ENCODE measurements around the gene PLAAT3. TPM values are rescaled to one million over a fixed set of nuclear protein-coding genes. Genes with fewer than 3 reads are reported as not detected.

PLAAT3 gene
- total and polyA plus RNA-seq, 4 donors: 13.4 to 90.1 (median 54.3) TPM

GRCh38 chr11:63556404-63557013, 57.7 kb downstream of the PLAAT3 start:
- TF ChIP-seq MAX (IDR thresholded peaks at IDR 0.05) (no peak), TAF1 (conservative IDR thresholded peaks at IDR 0.05) (no peak), CTCF (IDR thresholded peaks at IDR 0.05; ENCODE audit: low read depth, low read length, missing input control) (no peak), SP1 (IDR thresholded peaks at IDR 0.05) (no peak), RXRA (IDR thresholded peaks at IDR 0.05) (no peak), YY1 (IDR thresholded peaks at IDR 0.05) (no peak), EGR1 (IDR thresholded peaks at IDR 0.05; ENCODE audit: low read depth in 2 of 2) (no peak), HNF4G (IDR thresholded peaks at IDR 0.05) (no peak), ATF3 (IDR thresholded peaks at IDR 0.05) (no peak), REST (IDR thresholded peaks at IDR 0.05) (no peak), JUND (IDR thresholded peaks at IDR 0.05) (no peak), NR2F2 (IDR thresholded peaks at IDR 0.05) (no peak), RAD21 (IDR thresholded peaks at IDR 0.05) (no peak), GABPA (IDR thresholded peaks at IDR 0.05 in 1 of 2, conservative IDR thresholded peaks at IDR 0.05 in 1 of 2) (no peak)
- Histone ChIP-seq H3K4me3 (ENCODE audit: low read depth in 1 of 3, low read length in 3 of 3) (no peak overlapping the region), H3K4me1 (ENCODE audit: control insufficient read depth in 4 of 4, insufficient read depth in 4 of 4, low read length in 3 of 4) (peaks cover 0 to 6% (median 0%) of the 10 kb centered on the region in 4 donors), H3K9me3 (ENCODE audit: control insufficient read depth in 4 of 4, low read length in 3 of 4) (no peaks in the 10 kb centered on the region), H3K36me3 (ENCODE audit: control insufficient read depth in 4 of 4, insufficient read depth in 3 of 4, low read depth in 1 of 4, low read length in 3 of 4) (no peaks in the 10 kb centered on the region), H3K27ac (ENCODE audit: low read depth in 1 of 2, low read length in 2 of 2) (no peak overlapping the region), H3K27me3 (ENCODE audit: control insufficient read depth in 4 of 4, insufficient read depth in 4 of 4, low read length in 3 of 4) (no peaks in the 10 kb centered on the region), H3K9ac (ENCODE audit: low read depth in 1 of 2, low read length in 2 of 2) (no peak overlapping the region)
- DNase-seq (ENCODE audit: low spot score): no peak
- WGBS: 88% methylated on average over 7 of the region's 7 CpGs

GRCh38 chr11:63554877-63555223, 59.4 kb downstream of the PLAAT3 start:
- TF ChIP-seq NR2F2 (IDR thresholded peaks at IDR 0.05): no peak
- TF ChIP-seq ATF3 (IDR thresholded peaks at IDR 0.05): no peak
- no peak for TF ChIP-seq HNF4G (IDR thresholded peaks at IDR 0.05)
- TF ChIP-seq MAX (IDR thresholded peaks at IDR 0.05): no peak
- TF ChIP-seq HNF4A (conservative IDR thresholded peaks at IDR 0.05): no peak
- no peak for TF ChIP-seq TAF1 (conservative IDR thresholded peaks at IDR 0.05)
- TF ChIP-seq FOXA1 (IDR thresholded peaks at IDR 0.05): no peak
- no peak for TF ChIP-seq EGR1 (IDR thresholded peaks at IDR 0.05; ENCODE audit: low read depth in 2 of 2)
- Histone ChIP-seq H3K36me3 (ENCODE audit: control insufficient read depth in 4 of 4, insufficient read depth in 3 of 4, low read depth in 1 of 4, low read length in 3 of 4) (no peaks in the 10 kb centered on the region), H3K9me3 (ENCODE audit: control insufficient read depth in 4 of 4, low read length in 3 of 4) (no peaks in the 10 kb centered on the region), H3K9ac (ENCODE audit: low read depth in 1 of 2, low read length in 2 of 2) (no peak overlapping the region), H3K4me3 (ENCODE audit: low read depth in 1 of 3, low read length in 3 of 3) (no peak overlapping the region), H3K27ac (ENCODE audit: low read depth in 1 of 2, low read length in 2 of 2) (no peak overlapping the region), H3K27me3 (ENCODE audit: control insufficient read depth in 4 of 4, insufficient read depth in 4 of 4, low read length in 3 of 4) (no peaks in the 10 kb centered on the region), H3K4me1 (ENCODE audit: control insufficient read depth in 4 of 4, insufficient read depth in 4 of 4, low read length in 3 of 4) (no peaks in the 10 kb centered on the region)
- 89% methylated on average over 4 of the region's 4 CpGs for WGBS
- no peak for DNase-seq (ENCODE audit: low spot score)

Data from liver (tissue), 9 donors.